GM23338 (cell line): Measurements from ENCODE around the gene ERO1B. TPM values are rescaled to one million over a fixed set of nuclear protein-coding genes. Genes with fewer than 3 reads are reported as not detected.

Source experiments
- ATAC-seq: fragments of 200-7000 bp; cut with Tn5 transposase; 3 replicates; pipeline ENCODE4 v1.9.1; 2020
- DNase-seq: peaks from one replicate; pipeline ENCODE4 v3.0.0-alpha.2; 2015; ENCODE audit warnings: low spot score
- H2AFZ ChIP-seq: fragments of 200-600 bp; sonication (generic); 2 replicates; pipeline ENCODE4 v1.8.0; 2016; ENCODE audit warnings: antibody characterized with exemption, mild to moderate bottlenecking, moderate library complexity
- H3F3A ChIP-seq: fragments of 200-600 bp; sonication (generic); replicated peaks from 2 replicates; pipeline ENCODE4 v1.8.0; 2017; ENCODE audit warnings: antibody characterized with exemption, mixed run types, low read depth
- H3K27ac ChIP-seq: fragments of 200-600 bp; sonication (generic); 2 replicates; pipeline ENCODE4 v1.6.1; 2016; ENCODE audit warnings: low read depth
- H3K27me3 ChIP-seq: fragments of 200-600 bp; sonication (generic); 2 replicates; pipeline ENCODE4 v1.8.0; 2016; ENCODE audit warnings: mild to moderate bottlenecking, mixed run types, moderate library complexity; ENCODE audit not compliant: insufficient read depth
- H3K36me3 ChIP-seq: fragments of 200-600 bp; sonication (generic); 2 replicates; pipeline ENCODE4 v1.8.0; 2016; ENCODE audit warnings: mild to moderate bottlenecking; ENCODE audit not compliant: insufficient read depth
- H3K4me1 ChIP-seq: fragments of 200-600 bp; sonication (generic); 2 replicates; pipeline ENCODE4 v1.8.0; 2016; ENCODE audit warnings: mild to moderate bottlenecking, moderate library complexity; ENCODE audit not compliant: insufficient read depth
- H3K4me2 ChIP-seq: fragments of 200-600 bp; sonication (generic); 2 replicates; pipeline ENCODE4 v1.7.1; 2017; ENCODE audit warnings: mixed run types
- H3K4me3 ChIP-seq: fragments of 200-600 bp; sonication (generic); 2 replicates; pipeline ENCODE4 v1.6.1; 2016; ENCODE audit warnings: mixed run types
- H3K79me2 ChIP-seq: fragments of 200-600 bp; sonication (generic); replicated peaks from 2 replicates; pipeline ENCODE4 v1.8.0; 2017; ENCODE audit warnings: mild to moderate bottlenecking; ENCODE audit not compliant: insufficient read depth
- H3K9me2 ChIP-seq: fragments of 200-600 bp; sonication (generic); 2 replicates; pipeline ENCODE4 v1.8.0; 2017; ENCODE audit not compliant: insufficient read depth
- H4K20me1 ChIP-seq: fragments of 200-600 bp; sonication (generic); replicated peaks from 2 replicates; pipeline ENCODE4 v1.8.0; 2017; ENCODE audit warnings: mild to moderate bottlenecking; ENCODE audit not compliant: insufficient read depth
- H3K27ac Mint-ChIP-seq: 2 replicates; pipeline ENCODE4 v1.8.0; 2020; ENCODE audit warnings: inconsistent platforms, mild to moderate bottlenecking, moderate library complexity, mixed read lengths
- H3K27me3 Mint-ChIP-seq: 3 replicates; pipeline ENCODE4 v1.8.0; 2022; ENCODE audit warnings: low read depth, mild to moderate bottlenecking, moderate library complexity, mixed read lengths, inconsistent platforms; ENCODE audit not compliant: insufficient read depth, poor library complexity
- H3K36me3 Mint-ChIP-seq: 3 replicates; pipeline ENCODE4 v1.8.0; 2021; ENCODE audit warnings: low read depth, mild to moderate bottlenecking, inconsistent platforms, moderate library complexity, mixed read lengths
- H3K4me1 Mint-ChIP-seq: 3 replicates; pipeline ENCODE4 v1.8.0; 2020; ENCODE audit warnings: mild to moderate bottlenecking, inconsistent platforms, mixed read lengths
- H3K4me3 Mint-ChIP-seq: 3 replicates; pipeline ENCODE4 v1.8.0; 2021; ENCODE audit warnings: moderate library complexity, mild to moderate bottlenecking, inconsistent platforms, mixed read lengths
- H3K9me3 Mint-ChIP-seq: 3 replicates; pipeline ENCODE4 v1.8.0; 2020; ENCODE audit warnings: moderate library complexity, mild to moderate bottlenecking, inconsistent platforms, mixed read lengths
- NANOG ChIP-seq: IDR thresholded peaks from 2 replicates; pipeline ENCODE4 v1.6.1; 2016; ENCODE audit warnings: antibody characterized with exemption, borderline replicate concordance
- STAT1 ChIP-seq: IDR thresholded peaks from one replicate; pipeline ENCODE4 v1.6.1; 2016; ENCODE audit warnings: antibody characterized with exemption; ENCODE audit not compliant: unreplicated experiment
- ZNF114 ChIP-seq: fragments of 250-450 bp; sonication (Bioruptor Pico); IDR thresholded peaks from 2 replicates; pipeline ENCODE4 v1.5.0; 2020; ENCODE audit warnings: mild to moderate bottlenecking, moderate library complexity
- polyA plus RNA-seq: library from polyadenylated mRNA; unstranded; fragments of >200 nt; fragmentation: Nextera tagmentation; extraction: Ambion mirVana; gene quantifications from 2 replicates; pipeline ENCODE4 v1.2.1, GENCODE V29; 2016
- total RNA-seq: library from RNA; depleted of rRNA; stranded (reverse); fragments of >200 nt; shearing (Covaris generic); gene quantifications from 2 replicates; pipeline ENCODE4 v1.2.3, GENCODE V29; 2014
- TF ChIP-seq, protein P1 (sequence below): IDR thresholded peaks from one replicate; pipeline ENCODE4 v1.6.1; 2018; ENCODE audit warnings: antibody characterized with exemption; ENCODE audit not compliant: unreplicated experiment
- TF ChIP-seq, protein P2 (sequence below), 2 experiments: fragments of 200-600 bp in 1 of 2; sonication (generic) in 1 of 2; conservative IDR thresholded peaks; 2 replicates each; pipeline versions ENCODE4 v1.5.1 to v1.6.1; 2016 to 2017; ENCODE audit warnings: antibody characterized with exemption in 2 of 2, low read depth in 2 of 2, mild to moderate bottlenecking in 2 of 2, moderate library complexity in 1 of 2

ERO1B gene
- total and polyA plus RNA-seq, 2 experiments from 2014 or later, result 2.4 to 3.6 TPM

DNA sequence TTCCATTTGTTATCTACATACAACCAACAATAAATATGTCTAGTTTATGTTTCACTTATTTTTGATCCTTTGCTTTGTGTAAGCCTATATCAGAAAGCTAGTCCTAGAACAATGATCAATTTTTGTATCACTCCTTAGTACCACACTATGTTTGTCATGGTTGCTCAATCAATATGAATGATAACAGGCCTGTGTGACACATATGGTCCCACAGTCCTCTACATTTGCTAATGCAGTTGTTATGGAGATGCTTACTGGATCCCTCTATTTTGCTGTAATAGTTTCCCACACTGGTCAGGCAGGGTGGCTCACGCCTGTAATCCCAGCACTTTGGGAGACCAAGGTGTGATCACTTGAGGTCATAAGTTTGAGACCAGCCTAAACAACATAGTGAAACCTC is 59.1 kb downstream of the ERO1B start (continued):
- TF ChIP-seq, protein P1, sequence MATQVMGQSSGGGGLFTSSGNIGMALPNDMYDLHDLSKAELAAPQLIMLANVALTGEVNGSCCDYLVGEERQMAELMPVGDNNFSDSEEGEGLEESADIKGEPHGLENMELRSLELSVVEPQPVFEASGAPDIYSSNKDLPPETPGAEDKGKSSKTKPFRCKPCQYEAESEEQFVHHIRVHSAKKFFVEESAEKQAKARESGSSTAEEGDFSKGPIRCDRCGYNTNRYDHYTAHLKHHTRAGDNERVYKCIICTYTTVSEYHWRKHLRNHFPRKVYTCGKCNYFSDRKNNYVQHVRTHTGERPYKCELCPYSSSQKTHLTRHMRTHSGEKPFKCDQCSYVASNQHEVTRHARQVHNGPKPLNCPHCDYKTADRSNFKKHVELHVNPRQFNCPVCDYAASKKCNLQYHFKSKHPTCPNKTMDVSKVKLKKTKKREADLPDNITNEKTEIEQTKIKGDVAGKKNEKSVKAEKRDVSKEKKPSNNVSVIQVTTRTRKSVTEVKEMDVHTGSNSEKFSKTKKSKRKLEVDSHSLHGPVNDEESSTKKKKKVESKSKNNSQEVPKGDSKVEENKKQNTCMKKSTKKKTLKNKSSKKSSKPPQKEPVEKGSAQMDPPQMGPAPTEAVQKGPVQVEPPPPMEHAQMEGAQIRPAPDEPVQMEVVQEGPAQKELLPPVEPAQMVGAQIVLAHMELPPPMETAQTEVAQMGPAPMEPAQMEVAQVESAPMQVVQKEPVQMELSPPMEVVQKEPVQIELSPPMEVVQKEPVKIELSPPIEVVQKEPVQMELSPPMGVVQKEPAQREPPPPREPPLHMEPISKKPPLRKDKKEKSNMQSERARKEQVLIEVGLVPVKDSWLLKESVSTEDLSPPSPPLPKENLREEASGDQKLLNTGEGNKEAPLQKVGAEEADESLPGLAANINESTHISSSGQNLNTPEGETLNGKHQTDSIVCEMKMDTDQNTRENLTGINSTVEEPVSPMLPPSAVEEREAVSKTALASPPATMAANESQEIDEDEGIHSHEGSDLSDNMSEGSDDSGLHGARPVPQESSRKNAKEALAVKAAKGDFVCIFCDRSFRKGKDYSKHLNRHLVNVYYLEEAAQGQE, result no peak
- TF ChIP-seq NANOG, result no peak
- no peak for TF ChIP-seq ZNF114 (CRISPR knock-in tag)

GRCh38 chr1:236220473-236220872 is 61.3 kb downstream of the ERO1B start:
- no peaks in the 10 kb centered on the region for H3K9me3 Mint-ChIP-seq
- H3K27ac Mint-ChIP-seq, result no peak overlapping the region
- no peaks in the 10 kb centered on the region for H3F3A ChIP-seq

GRCh38 chr1:236214761-236215160 is 67.0 kb downstream of the ERO1B start:
- Histone ChIP-seq H3K27me3 (no peaks in the 10 kb centered on the region), H3F3A (no peaks in the 10 kb centered on the region), H3K79me2 (no peaks in the 10 kb centered on the region), H3K4me2 (no peak overlapping the region), H3K9me2 (no peaks in the 10 kb centered on the region), H3K27ac (no peak overlapping the region), H3K36me3 (no peaks in the 10 kb centered on the region), H4K20me1 (no peaks in the 10 kb centered on the region), H2AFZ (no peak overlapping the region), H3K4me3 (no peak overlapping the region), H3K4me1 (no peaks in the 10 kb centered on the region)
- Mint-ChIP-seq H3K27ac (no peak overlapping the region), H3K9me3 (no peaks in the 10 kb centered on the region), H3K4me3 (no peak overlapping the region), H3K27me3 (no peaks in the 10 kb centered on the region), H3K4me1 (no peaks in the 10 kb centered on the region), H3K36me3 (no peaks in the 10 kb centered on the region; the same call in 2 of the 3 replicates)
- DNase-seq (no peak), ATAC-seq (no peak)
- TF ChIP-seq, protein P2, sequence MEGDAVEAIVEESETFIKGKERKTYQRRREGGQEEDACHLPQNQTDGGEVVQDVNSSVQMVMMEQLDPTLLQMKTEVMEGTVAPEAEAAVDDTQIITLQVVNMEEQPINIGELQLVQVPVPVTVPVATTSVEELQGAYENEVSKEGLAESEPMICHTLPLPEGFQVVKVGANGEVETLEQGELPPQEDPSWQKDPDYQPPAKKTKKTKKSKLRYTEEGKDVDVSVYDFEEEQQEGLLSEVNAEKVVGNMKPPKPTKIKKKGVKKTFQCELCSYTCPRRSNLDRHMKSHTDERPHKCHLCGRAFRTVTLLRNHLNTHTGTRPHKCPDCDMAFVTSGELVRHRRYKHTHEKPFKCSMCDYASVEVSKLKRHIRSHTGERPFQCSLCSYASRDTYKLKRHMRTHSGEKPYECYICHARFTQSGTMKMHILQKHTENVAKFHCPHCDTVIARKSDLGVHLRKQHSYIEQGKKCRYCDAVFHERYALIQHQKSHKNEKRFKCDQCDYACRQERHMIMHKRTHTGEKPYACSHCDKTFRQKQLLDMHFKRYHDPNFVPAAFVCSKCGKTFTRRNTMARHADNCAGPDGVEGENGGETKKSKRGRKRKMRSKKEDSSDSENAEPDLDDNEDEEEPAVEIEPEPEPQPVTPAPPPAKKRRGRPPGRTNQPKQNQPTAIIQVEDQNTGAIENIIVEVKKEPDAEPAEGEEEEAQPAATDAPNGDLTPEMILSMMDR (conservative IDR thresholded peaks at IDR 0.05; ENCODE audit: low read depth in 2 of 2), result no peak

More at GRCh38 chr1:236220473-236220872, 61.3 kb downstream of the ERO1B start:
- Mint-ChIP-seq H3K4me1 (no peaks in the 10 kb centered on the region), H3K4me3 (no peak overlapping the region), H3K27me3 (no peaks in the 10 kb centered on the region), H3K36me3 (no peaks in the 10 kb centered on the region)
- H4K20me1 ChIP-seq, result no peaks in the 10 kb centered on the region
- TF ChIP-seq, protein P1, result no peak
- no peak for TF ChIP-seq STAT1
- H3K4me1 ChIP-seq, result no peaks in the 10 kb centered on the region
- H3K9me2 ChIP-seq, result no peaks in the 10 kb centered on the region
- H3K4me3 ChIP-seq, result no peak overlapping the region
- no peak overlapping the region for H3K4me2 ChIP-seq
- H3K79me2 ChIP-seq, result no peaks in the 10 kb centered on the region
- no peaks in the 10 kb centered on the region for H3K36me3 ChIP-seq
- no peak overlapping the region for H3K27ac ChIP-seq
- H3K27me3 ChIP-seq, result no peaks in the 10 kb centered on the region
- ATAC-seq (no peak), DNase-seq (no peak)
- no peak overlapping the region for H2AFZ ChIP-seq
